Gastrocnemius medialis (tissue), 4 donors: ENCODE data around the gene RAPSN. TPM values are rescaled to one million over a fixed set of nuclear protein-coding genes. Genes with fewer than 3 reads are reported as not detected.

Experiments
- ATAC-seq, 2 donors: fragments of 150-250 bp; one replicate each; pipeline ENCODE4 v1.9.1; 2016
- DNase-seq, 2 donors: peaks; one replicate each; pipeline ENCODE4 v3.0.0-alpha.2; 2019
- H3K27ac ChIP-seq, 4 donors: fragments of 200-600 bp; sonication (generic); 1 replicate in 1 of 4; 2 replicates in 3 of 4; pipeline ENCODE4 v1.5.1; 2016 to 2018; ENCODE audit warnings: mild to moderate bottlenecking in 2 of 4, moderate library complexity in 1 of 4
- H3K27me3 ChIP-seq, 3 donors: fragments of 200-600 bp; sonication (generic) in 2 of 3; 1 replicate in 1 of 3; 2 replicates in 2 of 3; pipeline versions ENCODE4 v1.5.1 to v1.6.0; 2016 to 2019; ENCODE audit warnings: mild to moderate bottlenecking in 1 of 3, moderate library complexity in 1 of 3
- H3K36me3 ChIP-seq, 2 donors: fragments of 200-600 bp; sonication (generic) in 1 of 2; one replicate each; pipeline ENCODE4 v1.5.1; 2017 to 2018
- H3K4me1 ChIP-seq, 2 donors: fragments of 200-600 bp; sonication (generic) in 1 of 2; one replicate each; pipeline ENCODE4 v1.5.1; 2016 to 2017; ENCODE audit warnings: mild to moderate bottlenecking in 2 of 2
- H3K4me3 ChIP-seq, 4 donors: fragments of 200-600 bp; sonication (generic) in 3 of 4; 1 replicate in 1 of 4; 2 replicates in 3 of 4; pipeline ENCODE4 v1.5.1; 2016 to 2019; ENCODE audit warnings: mild to moderate bottlenecking in 2 of 4
- H3K9me3 ChIP-seq, 3 donors: fragments of 200-600 bp; sonication (generic) in 2 of 3; 1 replicate in 1 of 3; 2 replicates in 2 of 3; pipeline ENCODE4 v1.5.1; 2016 to 2019
- POLR2A ChIP-seq, 2 donors: fragments of 450-650 bp; IDR thresholded peaks; one replicate each; pipeline ENCODE4 v1.6.1; 2017; ENCODE audit warnings: antibody characterized with exemption in 2 of 2, mild to moderate bottlenecking in 2 of 2, moderate library complexity in 2 of 2
- in situ Hi-C, 4 donors: fragments of 200-750 bp; cut with MboI; loops; one replicate each; pipeline versions ENCODE4 v1.15.0 to v1.8.0; 2017; ENCODE audit warnings: low sequenced_read_pairs in 4 of 4
- intact Hi-C: fragments of 100-400 bp; cut with DNase I; formaldehyde crosslinking; loops from one replicate; pipeline ENCODE4 v1.15.1; 2023; ENCODE audit warnings: low total_unique reads
- total RNA-seq, 4 donors: library from RNA; depleted of rRNA; stranded (reverse); fragments of >200 nt; gene quantifications; one replicate each; pipeline versions ENCODE4 v1.1.0 to v1.2.3, GENCODE V29; 2016
- TF ChIP-seq, protein P1 (sequence below), 5 experiments: fragments of 450-650 bp in 3 of 5; fragments of 200-600 bp in 2 of 5; sonication (generic) in 2 of 5; IDR thresholded peaks in 4 of 5; conservative IDR thresholded peaks in 1 of 5; 1 replicate in 4 of 5; 2 replicates in 1 of 5; pipeline ENCODE4 v1.5.1; 2016 to 2019; ENCODE audit warnings: antibody characterized with exemption in 5 of 5, mild to moderate bottlenecking in 3 of 5, moderate library complexity in 3 of 5

The RAPSN gene
- 10 to 100 TPM; 48.9 to 68.6 (median 59.4) TPM for total RNA-seq

DNA sequence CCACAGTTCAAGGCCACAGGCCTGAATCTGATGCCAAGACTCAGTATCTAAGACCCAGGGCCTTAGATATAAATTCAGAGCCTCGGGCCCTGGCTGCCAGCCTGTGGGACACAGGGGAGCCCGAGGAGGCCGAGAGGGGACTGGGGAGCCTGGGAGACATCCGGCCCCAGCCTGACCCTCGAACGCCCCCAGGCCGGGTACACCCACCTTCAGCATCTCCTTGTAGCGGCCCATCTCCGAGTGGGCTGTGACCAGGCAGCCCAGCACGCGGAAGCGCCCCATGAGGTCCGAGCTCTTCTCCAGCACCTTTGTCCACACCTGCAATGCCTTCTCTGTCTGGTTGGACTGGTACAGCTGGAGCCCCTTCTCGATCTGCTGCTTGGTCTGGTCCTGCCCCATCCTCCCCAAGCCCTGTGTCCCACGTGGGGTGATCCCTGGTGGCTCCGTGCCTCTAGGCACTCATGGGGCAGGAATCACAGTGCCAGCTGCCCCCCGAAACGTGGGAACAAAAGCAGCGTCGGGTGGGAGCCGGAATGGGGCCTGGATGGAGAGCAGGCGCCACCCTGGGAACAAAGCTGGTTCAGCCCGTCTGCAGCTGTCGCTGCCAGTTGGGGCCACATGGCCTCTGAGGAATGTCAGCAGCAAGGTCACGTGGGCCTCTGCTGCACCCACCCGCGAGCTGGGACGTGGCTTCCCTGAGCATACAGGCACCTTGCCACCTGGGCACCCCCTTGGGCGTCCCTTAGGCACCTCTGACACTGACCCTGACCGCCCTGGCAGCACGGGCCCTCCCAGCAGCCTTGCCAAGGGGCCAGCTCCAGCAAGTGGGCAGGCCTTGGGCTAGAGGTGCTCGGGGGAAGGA is at the start of gene RAPSN:
Gene RAPSN (minus strand): TSS at position 571 of the 862 bp plus-strand sequence. CDS start 172 bp downstream, at position 399.
- ATAC-seq, result peak; percentile 87 to 90

DNA sequence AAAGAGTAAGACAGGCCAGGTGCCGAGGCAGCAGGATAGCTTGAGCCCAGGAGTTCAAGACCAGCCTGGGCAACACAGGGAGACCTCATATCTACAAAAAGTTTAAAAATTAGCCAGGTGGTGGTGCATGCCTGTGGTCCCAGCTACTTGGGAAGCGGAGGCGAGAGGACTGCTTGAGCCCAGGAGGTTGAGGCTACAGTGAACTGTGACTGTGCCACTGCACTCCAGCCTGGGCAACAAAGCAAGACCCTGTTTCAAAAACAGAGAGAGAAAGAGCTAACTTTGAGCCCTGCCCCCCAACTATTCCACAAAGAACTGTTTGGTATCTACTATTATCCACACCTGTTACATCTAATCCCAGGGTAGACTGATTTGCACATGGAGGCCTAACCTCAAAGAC is 49.2 kb upstream of the RAPSN start:
- DNase-seq (no peak), ATAC-seq (no peak)
- peaks cover 0 to 8% of the 10 kb centered on the region in 2 donors for H3K36me3 ChIP-seq
- no peaks in the 10 kb centered on the region for H3K27me3 ChIP-seq
- H3K4me3 ChIP-seq, result no peak overlapping the region
- peaks cover 78 to 80% of the 10 kb centered on the region in 2 donors for H3K4me1 ChIP-seq
- in situ Hi-C loops (no loop called here), intact Hi-C loops (no loop called here)
- no peaks in the 10 kb centered on the region for H3K9me3 ChIP-seq
- TF ChIP-seq POLR2A (IDR thresholded peaks at IDR 0.05), result no peak
- TF ChIP-seq, protein P1, sequence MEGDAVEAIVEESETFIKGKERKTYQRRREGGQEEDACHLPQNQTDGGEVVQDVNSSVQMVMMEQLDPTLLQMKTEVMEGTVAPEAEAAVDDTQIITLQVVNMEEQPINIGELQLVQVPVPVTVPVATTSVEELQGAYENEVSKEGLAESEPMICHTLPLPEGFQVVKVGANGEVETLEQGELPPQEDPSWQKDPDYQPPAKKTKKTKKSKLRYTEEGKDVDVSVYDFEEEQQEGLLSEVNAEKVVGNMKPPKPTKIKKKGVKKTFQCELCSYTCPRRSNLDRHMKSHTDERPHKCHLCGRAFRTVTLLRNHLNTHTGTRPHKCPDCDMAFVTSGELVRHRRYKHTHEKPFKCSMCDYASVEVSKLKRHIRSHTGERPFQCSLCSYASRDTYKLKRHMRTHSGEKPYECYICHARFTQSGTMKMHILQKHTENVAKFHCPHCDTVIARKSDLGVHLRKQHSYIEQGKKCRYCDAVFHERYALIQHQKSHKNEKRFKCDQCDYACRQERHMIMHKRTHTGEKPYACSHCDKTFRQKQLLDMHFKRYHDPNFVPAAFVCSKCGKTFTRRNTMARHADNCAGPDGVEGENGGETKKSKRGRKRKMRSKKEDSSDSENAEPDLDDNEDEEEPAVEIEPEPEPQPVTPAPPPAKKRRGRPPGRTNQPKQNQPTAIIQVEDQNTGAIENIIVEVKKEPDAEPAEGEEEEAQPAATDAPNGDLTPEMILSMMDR (IDR thresholded peaks at IDR 0.05 in 4 of 5, conservative IDR thresholded peaks at IDR 0.05 in 1 of 5), result no peak
- H3K27ac ChIP-seq, result peak overlapping the region; percentile 26 to 83 (median 78)

More for the DNA sequence above, at the start of gene RAPSN:
- peak within 1 kb of the TSS; percentile 81 to 94 (median 90) for H3K27ac ChIP-seq
- DNase-seq, result peak; percentile 83 to 91
- H3K4me1 ChIP-seq, result peaks cover 10 to 19% of the 10 kb centered on the region in 2 donors
- peak; percentile 54 to 72 for TF ChIP-seq POLR2A (IDR thresholded peaks at IDR 0.05)
- TF ChIP-seq, protein P1 (IDR thresholded peaks at IDR 0.05 in 4 of 5, conservative IDR thresholded peaks at IDR 0.05 in 1 of 5), result peak in 1 of 5 experiments; percentile 8
- H3K9me3 ChIP-seq, result no peaks in the 10 kb centered on the region
- in situ Hi-C loops (loop anchor here in 1 of 4 donors (10.0 kb wide), 1 partner anchor 64 kb away; no protein-coding TSS in a partner anchor), intact Hi-C loops (loop anchor here (1.0 to 10.0 kb wide), 2 partner anchors 40 to 264 kb away; partner anchors contain the start of genes PACSIN3 and SLC39A13)
- peak within 1 kb of the TSS; percentile 46 to 74 (median 60) for H3K4me3 ChIP-seq
- no peaks in the 10 kb centered on the region for H3K27me3 ChIP-seq
- H3K36me3 ChIP-seq, result peaks cover 0 to 8% of the 10 kb centered on the region in 2 donors

DNA sequence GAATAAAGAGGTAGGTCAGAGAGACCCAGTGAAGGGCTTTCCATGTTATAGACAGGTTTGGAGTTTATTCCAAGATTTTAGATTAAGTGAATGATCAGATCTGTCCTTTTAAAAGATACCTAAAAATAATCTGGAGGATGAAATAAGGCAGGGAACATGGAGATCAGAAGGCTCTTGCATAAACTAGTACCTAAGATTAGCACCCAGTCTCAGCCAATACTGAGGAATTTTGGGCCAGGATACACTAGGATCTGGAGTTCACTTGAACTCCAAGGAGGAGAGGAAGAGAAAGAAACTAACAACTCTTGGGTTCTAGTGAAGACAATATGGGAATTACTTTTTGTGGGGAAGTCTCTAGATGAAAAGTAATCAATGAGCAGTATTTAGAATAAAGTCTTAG is 47.9 kb upstream of the RAPSN start:
- peaks cover 0 to 8% of the 10 kb centered on the region in 2 donors for H3K36me3 ChIP-seq
- H3K9me3 ChIP-seq, result no peaks in the 10 kb centered on the region
- TF ChIP-seq, protein P1 (IDR thresholded peaks at IDR 0.05 in 4 of 5, conservative IDR thresholded peaks at IDR 0.05 in 1 of 5), result no peak
- no peak for TF ChIP-seq POLR2A (IDR thresholded peaks at IDR 0.05)
- H3K27ac ChIP-seq, result peak overlapping the region; percentile 53 to 83 (median 78)
- ATAC-seq, result peak; percentile 62 to 76
- no peak overlapping the region for H3K4me3 ChIP-seq
- intact Hi-C loops, result no loop called here
- peaks cover 68 to 71% of the 10 kb centered on the region in 2 donors for H3K4me1 ChIP-seq
- H3K27me3 ChIP-seq, result no peaks in the 10 kb centered on the region
- DNase-seq, result no peak
- in situ Hi-C loops, result no loop called here

DNA sequence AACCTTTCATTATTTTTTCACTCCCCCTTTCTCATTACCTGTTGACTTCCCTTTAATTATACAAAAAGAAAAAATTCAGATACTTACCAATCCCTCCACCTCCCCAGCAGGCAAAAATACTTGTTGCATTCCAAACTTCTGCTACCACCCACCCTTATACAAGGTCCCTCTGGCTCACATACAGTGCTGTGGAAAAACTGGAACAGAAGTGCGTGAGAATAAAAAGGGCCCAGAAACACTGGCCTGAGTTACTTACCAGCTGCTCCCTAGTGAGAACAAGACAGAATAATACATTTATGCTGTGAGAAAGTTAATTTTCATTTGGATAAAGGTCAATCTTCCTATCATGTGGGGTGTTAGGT is 46.9 kb upstream of the RAPSN start:
- no peaks in the 10 kb centered on the region for H3K27me3 ChIP-seq
- DNase-seq, result no peak
- ATAC-seq, result no peak
- no peaks in the 10 kb centered on the region for H3K9me3 ChIP-seq
- H3K36me3 ChIP-seq, result peaks cover 0 to 8% of the 10 kb centered on the region in 2 donors
- in situ Hi-C loops (no loop called here), intact Hi-C loops (no loop called here)
- H3K4me1 ChIP-seq, result peaks cover 60 to 61% of the 10 kb centered on the region in 2 donors
- no peak overlapping the region for H3K4me3 ChIP-seq
- no peak for TF ChIP-seq POLR2A (IDR thresholded peaks at IDR 0.05)
- TF ChIP-seq, protein P1 (IDR thresholded peaks at IDR 0.05 in 4 of 5, conservative IDR thresholded peaks at IDR 0.05 in 1 of 5), result no peak
- peak overlapping the region; percentile 53 to 83 (median 78) for H3K27ac ChIP-seq
